IMR-90 (cell line): ENCODE results near the gene PXYLP1. TPM values are rescaled to one million over a fixed set of nuclear protein-coding genes. Genes with fewer than 3 reads are reported as not detected.
A peak's percentile ranks its signal among the peaks of the same experiment; 100 is the strongest.

Source experiments
- ATAC-seq: fragments of 200-7000 bp; cut with Tn5 transposase; 2 replicates; pipeline ENCODE4 v1.9.1; 2020; ENCODE audit warnings: low read depth, mild to moderate bottlenecking, moderate library complexity
- BruUV-seq: library from RNA; stranded (reverse); fragments of 400-500 nt; replicated peaks from 2 replicates; lab custom pipeline; 2021; lab: Mats Ljungman, UMichigan
- CTCF ChIA-PET: fragments of 300-600 bp; formaldehyde crosslinking; extraction: SDS; loops from one replicate; lab custom pipeline; 2021; ENCODE audit warnings: antibody characterized with exemption; lab: Yijun Ruan, JAX
- POLR2A ChIA-PET: fragments of 300-600 bp; sonication (Branson Sonifier 250); formaldehyde crosslinking; loops from one replicate; lab custom pipeline; 2022; ENCODE audit warnings: antibody characterized with exemption; ENCODE audit not compliant: unreplicated experiment; lab: Charles Lee
- DNase-seq: peaks from one replicate; pipeline ENCODE4 v3.0.0; 2013
- H2AFZ ChIP-seq: replicated peaks from 2 replicates; pipeline ENCODE3; 2013; ENCODE audit warnings: low read length, mild to moderate bottlenecking; ENCODE audit not compliant: poor library complexity
- H2AK5ac ChIP-seq: 2 replicates; pipeline ENCODE4 v1.6.1; 2013; ENCODE audit warnings: low read depth, low read length, inconsistent platforms
- H2AK9ac ChIP-seq: replicated peaks from 2 replicates; pipeline ENCODE3; 2013; ENCODE audit warnings: mild to moderate bottlenecking, low read depth, low read length, moderate library complexity; ENCODE audit not compliant: poor library complexity
- H2BK120ac ChIP-seq: 2 replicates; pipeline ENCODE4 v1.6.1; 2013; ENCODE audit warnings: low read depth, low read length, inconsistent platforms
- H2BK15ac ChIP-seq: 3 replicates; pipeline ENCODE4 v1.6.1; 2013; ENCODE audit warnings: low read depth, low read length, inconsistent platforms
- H2BK20ac ChIP-seq: 2 replicates; pipeline ENCODE4 v1.6.1; 2013; ENCODE audit warnings: low read depth, mild to moderate bottlenecking, inconsistent platforms, low read length, moderate library complexity
- H2BK5ac ChIP-seq: 2 replicates; pipeline ENCODE4 v1.6.1; 2013; ENCODE audit warnings: mild to moderate bottlenecking, low read depth, low read length, inconsistent platforms; ENCODE audit not compliant: poor library complexity, severe bottlenecking
- H3K14ac ChIP-seq: replicated peaks from 2 replicates; pipeline ENCODE4 v1.6.1; 2013; ENCODE audit warnings: low read depth, low read length, inconsistent platforms
- H3K18ac ChIP-seq: 2 replicates; pipeline ENCODE4 v1.6.1; 2013; ENCODE audit warnings: low read depth, low read length, control low read depth
- H3K23ac ChIP-seq: 2 replicates; pipeline ENCODE4 v1.6.1; 2013; ENCODE audit warnings: low read depth, low read length, inconsistent platforms
- H3K27ac ChIP-seq: 2 replicates; pipeline ENCODE4 v1.5.1; 2013; ENCODE audit warnings: mild to moderate bottlenecking, control low read depth, low read length; ENCODE audit not compliant: insufficient read depth
- H3K27me3 ChIP-seq: 2 replicates; pipeline ENCODE4 v1.6.1; 2013; ENCODE audit warnings: low read length; ENCODE audit not compliant: control insufficient read depth, insufficient read depth
- H3K36me3 ChIP-seq: 2 replicates; pipeline ENCODE4 v1.6.1; 2013; ENCODE audit warnings: low read length, mixed read lengths; ENCODE audit not compliant: control insufficient read depth, insufficient read depth
- H3K4ac ChIP-seq: 2 replicates; pipeline ENCODE4 v1.6.1; 2013; ENCODE audit warnings: low read depth, low read length, inconsistent platforms
- H3K4me1 ChIP-seq: 2 replicates; pipeline ENCODE4 v1.6.1; 2013; ENCODE audit warnings: low read length, mixed read lengths; ENCODE audit not compliant: control insufficient read depth, insufficient read depth
- H3K4me2 ChIP-seq: 2 replicates; pipeline ENCODE4 v1.6.1; 2013; ENCODE audit warnings: low read depth, mild to moderate bottlenecking, control low read depth, low read length, moderate library complexity
- H3K4me3 ChIP-seq: 2 replicates; pipeline ENCODE4 v1.5.1; 2013; ENCODE audit warnings: low read depth, mild to moderate bottlenecking, control low read depth, low read length, moderate library complexity; ENCODE audit not compliant: insufficient read depth
- H3K56ac ChIP-seq: 2 replicates; pipeline ENCODE4 v1.6.1; 2013; ENCODE audit warnings: low read length, inconsistent platforms; ENCODE audit not compliant: insufficient read depth; ENCODE audit errors: extremely low read depth
- H3K79me1 ChIP-seq, 2 experiments: 2 replicates each; pipeline ENCODE4 v1.6.1; 2013; ENCODE audit warnings: low read length in 2 of 2, inconsistent platforms in 1 of 2, low read depth in 1 of 2
- H3K9ac ChIP-seq: 2 replicates; pipeline ENCODE4 v1.6.1; 2013; ENCODE audit warnings: low read depth, low read length, control low read depth
- H3K9me1 ChIP-seq: 2 replicates; pipeline ENCODE4 v1.6.1; 2013; ENCODE audit warnings: low read length, inconsistent platforms; ENCODE audit not compliant: insufficient read depth
- H3K9me3 ChIP-seq: 2 replicates; pipeline ENCODE4 v1.6.1; 2013; ENCODE audit warnings: low read length; ENCODE audit not compliant: control insufficient read depth, insufficient read depth
- H4K20me1 ChIP-seq: 2 replicates; pipeline ENCODE4 v1.6.1; 2013; ENCODE audit warnings: low read length, inconsistent platforms; ENCODE audit not compliant: insufficient read depth
- H4K5ac ChIP-seq: 2 replicates; pipeline ENCODE4 v1.6.1; 2013; ENCODE audit warnings: mild to moderate bottlenecking, low read depth, low read length, control low read depth
- H4K8ac ChIP-seq, 2 experiments: 2 replicates each; pipeline ENCODE4 v1.6.1; 2013; ENCODE audit warnings: low read depth in 2 of 2, low read length in 2 of 2, control low read depth in 1 of 2, inconsistent platforms in 1 of 2
- H4K91ac ChIP-seq: 2 replicates; pipeline ENCODE4 v1.6.1; 2013; ENCODE audit warnings: low read depth, low read length, inconsistent platforms; ENCODE audit not compliant: insufficient read depth
- BHLHE40 ChIP-seq: fragments of 150-350 bp; IDR thresholded peaks from 2 replicates; pipeline ENCODE4 v1.6.1; 2016; ENCODE audit warnings: mild to moderate bottlenecking, low read depth, low read length
- CEBPB ChIP-seq: IDR thresholded peaks from 2 replicates; pipeline ENCODE4 v1.6.1; 2012; ENCODE audit warnings: low read depth, low read length, improper control_type of control experiment
- CHD1 ChIP-seq: IDR thresholded peaks from 2 replicates; pipeline ENCODE4 v1.6.1; 2012; ENCODE audit warnings: low read depth, low read length, improper control_type of control experiment
- CTCF ChIP-seq: conservative IDR thresholded peaks from 2 replicates; pipeline ENCODE4 v1.5.1; 2012; ENCODE audit warnings: mild to moderate bottlenecking, low read depth, low read length, improper control_type of control experiment
- FOS ChIP-seq: fragments of 150-350 bp; IDR thresholded peaks from 2 replicates; pipeline ENCODE4 v1.6.1; 2016; ENCODE audit warnings: low read depth, low read length
- MAFK ChIP-seq: IDR thresholded peaks from 2 replicates; pipeline ENCODE4 v1.6.1; 2012; ENCODE audit warnings: low read depth, low read length, improper control_type of control experiment
- MAZ ChIP-seq: IDR thresholded peaks from 2 replicates; pipeline ENCODE4 v1.6.1; 2012; ENCODE audit warnings: low read depth, mild to moderate bottlenecking, low read length, improper control_type of control experiment, moderate library complexity, borderline replicate concordance
- NFE2L2 ChIP-seq: fragments of 150-350 bp; IDR thresholded peaks from 2 replicates; pipeline ENCODE4 v1.6.1; 2016; ENCODE audit warnings: low read depth, mild to moderate bottlenecking, low read length
- POLR2A ChIP-seq: IDR thresholded peaks from 2 replicates; pipeline ENCODE4 v1.6.1; 2012; ENCODE audit warnings: mild to moderate bottlenecking, low read depth, low read length
- RCOR1 ChIP-seq: IDR thresholded peaks from 2 replicates; pipeline ENCODE4 v1.6.1; 2012; ENCODE audit warnings: mild to moderate bottlenecking, low read length, improper control_type of control experiment; ENCODE audit not compliant: insufficient replicate concordance
- WGBS, 2 experiments: methylation state at CpG; one replicate each; pipeline versions ENCODE4 v1.1.5 to v1.1.7; 2013; ENCODE audit warnings: missing lambda C conversion rate in 2 of 2; ENCODE audit not compliant: insufficient read length in 1 of 2; ENCODE audit errors: extremely low coverage in 2 of 2; 5-methylcytosine and 5-hydroxymethylcytosine counted together
- dilution Hi-C: fragments of 300-500 bp; cut with HindIII; formaldehyde crosslinking; loops from one replicate; pipeline ENCODE4 v1.14.3; 2018; ENCODE audit warnings: low sequenced_read_pairs; ENCODE audit not compliant: unreplicated experiment
- in situ Hi-C: fragments of 300-500 bp; cut with MboI; formaldehyde crosslinking; loops from 3 replicates; pipeline ENCODE4 v1.14.3; 2019; ENCODE audit warnings: low sequenced_read_pairs, inconsistent platforms, mixed read lengths
- intact Hi-C: fragments of 100-400 bp; cut with micrococcal nuclease; formaldehyde crosslinking; loops from 2 replicates; pipeline ENCODE4 v1.10.0; 2022
- polyA plus RNA-seq, 3 experiments: library from polyadenylated mRNA; depleted of rRNA; stranded (reverse); fragments of >200 nt; gene quantifications; 2 replicates each; pipeline ENCODE4 v1.2.3, GENCODE V29; 2012; ENCODE audit warnings: low replicate concordance in 1 of 3
- total RNA-seq: library from RNA; depleted of rRNA; stranded (reverse); fragments of >200 nt; gene quantifications from 2 replicates; pipeline ENCODE4 v1.2.3, GENCODE V29; 2012
- TF ChIP-seq, protein P1 (sequence below): fragments of 150-350 bp; IDR thresholded peaks from 2 replicates; pipeline ENCODE4 v1.6.1; 2017; ENCODE audit warnings: mild to moderate bottlenecking, antibody characterized with exemption, low read length, low read depth
- TF ChIP-seq, protein P2 (sequence below): fragments of 150-350 bp; IDR thresholded peaks from 2 replicates; pipeline ENCODE4 v1.6.1; 2016; ENCODE audit warnings: low read depth, mild to moderate bottlenecking, low read length, moderate library complexity, borderline replicate concordance

PXYLP1 gene
- total and polyA plus RNA-seq, 2 of the 4 experiments (the other 2 are of a cell fraction) = 11.7 to 15.6 TPM

DNA sequence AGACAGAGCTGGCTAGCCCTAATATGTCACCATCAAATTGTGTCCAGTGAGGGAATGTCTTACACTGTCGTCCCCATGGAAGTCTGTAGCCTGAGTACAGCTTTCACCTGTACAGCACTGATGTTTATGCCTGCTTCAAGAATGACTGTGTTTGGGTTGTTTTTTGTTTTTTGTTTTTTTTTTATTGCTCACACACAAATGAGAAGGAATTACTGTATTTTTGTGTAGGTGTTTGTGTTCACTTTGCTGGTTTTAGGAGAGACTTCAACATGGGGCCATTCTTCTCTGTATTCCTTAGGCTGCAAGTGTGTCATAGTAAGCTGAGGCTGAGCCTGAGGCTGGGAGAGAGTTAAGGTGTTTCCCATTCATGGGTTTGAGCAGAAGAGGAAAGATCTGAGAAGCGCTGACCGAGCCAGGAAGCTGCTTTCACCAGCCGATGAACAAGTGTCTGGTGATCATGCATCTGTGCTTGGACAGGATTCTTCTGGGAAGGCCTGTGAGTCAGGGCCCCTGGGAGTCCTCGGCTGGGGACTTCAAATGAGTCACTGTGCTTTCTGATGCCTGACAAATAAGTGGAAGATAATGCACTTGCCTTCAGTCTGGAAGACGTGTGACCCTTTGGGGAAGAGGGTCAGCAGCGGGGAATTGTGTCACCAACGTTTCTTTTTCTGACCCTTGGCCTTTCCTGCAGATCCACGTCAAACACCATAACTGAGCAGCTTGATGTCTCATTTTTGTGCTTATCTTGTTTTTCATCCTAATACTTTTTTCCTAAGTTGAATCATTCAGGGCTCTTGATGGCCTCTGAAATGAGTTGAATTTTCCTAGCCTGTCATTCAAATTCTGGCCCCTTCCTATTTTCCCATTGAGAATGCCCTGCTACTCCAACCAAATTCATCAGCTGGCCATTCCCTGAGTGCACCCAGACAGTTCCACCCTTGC, 100.0 kb downstream of the PXYLP1 start:
- H3K27ac ChIP-seq = peak overlapping the region; percentile 88
- peak overlapping the region; percentile 59 for H3K9ac ChIP-seq
- no peaks in the 10 kb centered on the region for H3K9me3 ChIP-seq
- CTCF ChIA-PET = interaction anchor here (1.2 to 1.6 kb wide), 2 partner anchors 20 to 229 kb away, joined by 3 to 6 read pairs; no protein-coding TSS in a partner anchor
- in situ Hi-C loops (loop anchor here (25.0 kb wide), 1 partner anchor 556 kb away; the partner anchor contains the start of gene ATP1B3), intact Hi-C loops (no loop called here), dilution Hi-C loops (no loop called here)
- TF ChIP-seq POLR2A (peak; percentile 59), FOS (peak; percentile 99), CHD1 (0 out of 2 replicates have a peak, but pooled peaks have one; percentile 91), CTCF (no peak), MAZ (peak; percentile 44; the same call in 1 of the 2 replicates), CEBPB (peak; percentile 81), RCOR1 (peak; percentile 77), BHLHE40 (peak; percentile 75), MAFK (peak; percentile 48), NFE2L2 (no peak)
- TF ChIP-seq, protein P1, sequence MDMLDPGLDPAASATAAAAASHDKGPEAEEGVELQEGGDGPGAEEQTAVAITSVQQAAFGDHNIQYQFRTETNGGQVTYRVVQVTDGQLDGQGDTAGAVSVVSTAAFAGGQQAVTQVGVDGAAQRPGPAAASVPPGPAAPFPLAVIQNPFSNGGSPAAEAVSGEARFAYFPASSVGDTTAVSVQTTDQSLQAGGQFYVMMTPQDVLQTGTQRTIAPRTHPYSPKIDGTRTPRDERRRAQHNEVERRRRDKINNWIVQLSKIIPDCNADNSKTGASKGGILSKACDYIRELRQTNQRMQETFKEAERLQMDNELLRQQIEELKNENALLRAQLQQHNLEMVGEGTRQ = no peak
- TF ChIP-seq, protein P2, sequence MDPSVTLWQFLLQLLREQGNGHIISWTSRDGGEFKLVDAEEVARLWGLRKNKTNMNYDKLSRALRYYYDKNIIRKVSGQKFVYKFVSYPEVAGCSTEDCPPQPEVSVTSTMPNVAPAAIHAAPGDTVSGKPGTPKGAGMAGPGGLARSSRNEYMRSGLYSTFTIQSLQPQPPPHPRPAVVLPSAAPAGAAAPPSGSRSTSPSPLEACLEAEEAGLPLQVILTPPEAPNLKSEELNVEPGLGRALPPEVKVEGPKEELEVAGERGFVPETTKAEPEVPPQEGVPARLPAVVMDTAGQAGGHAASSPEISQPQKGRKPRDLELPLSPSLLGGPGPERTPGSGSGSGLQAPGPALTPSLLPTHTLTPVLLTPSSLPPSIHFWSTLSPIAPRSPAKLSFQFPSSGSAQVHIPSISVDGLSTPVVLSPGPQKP = no peak
- H2BK120ac ChIP-seq = peak overlapping the region; percentile 99
- peaks cover 40% of the 10 kb centered on the region for H3K9me1 ChIP-seq
- WGBS, 2 experiments = 0% methylated on average over 4 of the region's 9 CpGs; no CpG with 5 or more reads in 1 of the 2 experiments
- no peaks in the 10 kb centered on the region for H4K20me1 ChIP-seq
- peak overlapping the region; percentile 99 for H3K4ac ChIP-seq
- H3K4me3 ChIP-seq = no peak overlapping the region
- peak overlapping the region; percentile 92 for H3K56ac ChIP-seq
- ATAC-seq = peak; percentile 76
- H2BK15ac ChIP-seq = peak overlapping the region; percentile 95
- BruUV-seq = no TSS peak
- H3K4me2 ChIP-seq = peak overlapping the region; percentile 32; the same call in 1 of the 2 replicates
- peak overlapping the region; percentile 97 for H4K91ac ChIP-seq
- peak overlapping the region; percentile 73 for H4K5ac ChIP-seq
- H4K8ac ChIP-seq = peak overlapping the region; percentile 95
- peak; percentile 99 for DNase-seq
- H3K36me3 ChIP-seq = no peaks in the 10 kb centered on the region
- peak overlapping the region; percentile 83 for H2AK9ac ChIP-seq
- H3K14ac ChIP-seq = peak overlapping the region; percentile 98
- peak overlapping the region; percentile 94 for H3K18ac ChIP-seq
- POLR2A ChIA-PET = interaction anchor here (1.3 kb wide), 1 partner anchor 35 kb away, joined by 4 read pairs; no protein-coding TSS in a partner anchor
- H2AK5ac ChIP-seq = peak overlapping the region; percentile 98
- H2BK5ac ChIP-seq = peak overlapping the region; percentile 99
- no peaks in the 10 kb centered on the region for H3K27me3 ChIP-seq
- peak overlapping the region; percentile 99 for H2BK20ac ChIP-seq
- H3K79me1 ChIP-seq = peaks cover 0 to 33% of the 10 kb centered on the region in 2 experiments; a peak in 3 of 4 replicates
- H3K23ac ChIP-seq = peak overlapping the region; percentile 98
- H2AFZ ChIP-seq = peak overlapping the region; percentile 37
- peaks cover 33% of the 10 kb centered on the region for H3K4me1 ChIP-seq
